Activated CD4-positive, alpha-beta T cell treated with anti-CD3 and anti-CD28 coated beads, Interleukin-2, Interleukin-4, amounts not matched to agents 100 ng/mL and 50 ng/mL, durations not matched to agents 16 hours and 8 hours (primary cell): ENCODE results near the gene TMPRSS9.
"Not testable (repeated sequence)": the region's sequence is repeated elsewhere in the genome, so short reads cannot be mapped to it uniquely, and the experiment has no call there.

Experiments used
- DNase-seq: peaks from one replicate; pipeline ENCODE4 v3.0.0-alpha.2; 2020; ENCODE audit warnings: low spot score

Gene TMPRSS9

DNA sequence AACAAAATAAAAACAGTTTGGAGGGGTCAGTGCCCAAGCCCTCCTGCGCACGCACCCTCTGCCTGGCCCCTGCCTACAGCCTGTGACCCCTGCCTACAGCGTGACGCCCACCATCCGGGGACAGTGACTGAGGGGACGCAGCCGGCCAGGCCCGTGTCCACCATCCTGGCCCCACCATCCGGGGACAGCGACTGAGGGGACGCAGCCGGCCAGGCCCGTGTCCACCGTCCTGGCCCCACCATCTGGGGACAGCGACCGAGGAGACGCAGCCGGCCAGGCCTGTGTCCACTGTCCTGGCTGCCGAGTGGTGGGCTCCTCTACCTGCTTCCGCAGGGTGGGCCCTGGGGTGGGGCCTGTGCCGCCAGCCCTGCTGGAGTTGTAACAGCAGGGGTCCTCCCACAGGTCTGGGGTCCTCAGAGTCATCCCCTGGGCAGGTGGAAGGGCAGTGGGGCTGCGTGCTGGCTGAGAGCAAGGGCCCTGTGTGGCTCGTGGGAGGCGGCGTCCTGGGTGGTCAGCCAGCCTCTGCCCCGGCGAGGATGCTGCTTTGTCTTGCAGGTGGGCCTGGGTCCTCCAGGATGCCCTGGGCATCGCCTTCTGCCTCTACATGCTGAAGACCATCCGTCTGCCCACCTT lies 17.3 kb upstream of the TMPRSS9 start:
- DNase-seq, result no peak

DNA sequence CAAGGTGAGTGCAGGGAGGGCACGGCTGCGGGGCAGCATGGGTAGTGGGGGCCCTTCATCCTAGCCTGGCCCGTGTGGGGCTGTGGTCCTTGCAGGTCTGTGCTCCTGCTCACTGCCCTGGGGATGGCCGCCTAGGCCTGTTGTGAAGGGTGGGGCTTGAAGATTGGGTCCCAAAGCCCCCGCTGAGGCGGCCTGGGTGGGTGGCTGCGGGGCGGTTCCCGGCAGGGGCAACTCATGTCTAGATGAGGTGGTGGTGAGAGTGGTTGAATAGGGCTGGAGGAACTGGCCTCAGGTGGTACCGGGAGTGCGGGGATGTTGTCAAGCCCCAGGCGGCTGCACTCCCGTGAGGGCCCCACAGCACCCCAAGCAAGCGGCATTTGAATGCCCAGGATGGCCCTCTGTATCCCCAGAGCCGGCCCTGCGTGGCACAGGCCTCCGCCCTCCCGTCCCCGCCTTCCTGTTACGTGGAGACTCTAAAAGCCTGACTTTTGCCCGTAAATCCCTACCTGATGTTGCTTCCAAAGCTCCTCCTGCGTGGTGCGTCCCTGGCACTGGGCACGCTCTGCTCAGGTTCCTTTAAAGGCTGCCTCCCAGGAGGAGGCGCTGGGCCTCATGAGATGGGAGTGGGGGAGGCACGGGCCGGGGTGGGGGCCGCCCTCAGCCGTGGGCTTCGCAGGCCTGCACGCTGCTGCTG lies 16.6 kb upstream of the TMPRSS9 start:
- DNase-seq, result no peak

DNA sequence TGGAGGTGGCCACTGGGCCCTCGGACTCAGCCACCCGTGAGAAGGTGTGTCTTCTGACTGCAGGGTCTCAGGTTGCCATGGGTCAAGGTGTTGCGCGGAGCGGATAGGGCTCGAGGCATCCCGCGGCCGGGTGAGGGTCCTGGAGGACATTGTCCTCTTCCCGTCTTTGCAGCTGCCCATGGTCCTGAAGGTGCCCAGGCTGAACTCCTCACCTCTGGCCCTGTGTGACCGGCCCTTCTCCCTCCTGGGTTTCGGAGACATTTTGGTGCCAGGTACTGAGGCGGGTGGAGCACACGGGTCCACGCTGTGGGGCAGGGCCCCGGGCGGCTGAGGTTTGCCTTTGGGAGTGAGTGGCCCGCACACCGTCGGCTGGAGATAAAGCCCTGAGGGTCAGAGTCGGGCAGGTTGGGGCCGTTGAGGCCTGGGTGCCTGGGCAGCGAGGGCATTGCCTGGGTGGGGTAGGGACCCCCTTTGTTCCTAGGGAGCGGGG lies 15.6 kb upstream of the TMPRSS9 start:
- DNase-seq, result no peak

DNA sequence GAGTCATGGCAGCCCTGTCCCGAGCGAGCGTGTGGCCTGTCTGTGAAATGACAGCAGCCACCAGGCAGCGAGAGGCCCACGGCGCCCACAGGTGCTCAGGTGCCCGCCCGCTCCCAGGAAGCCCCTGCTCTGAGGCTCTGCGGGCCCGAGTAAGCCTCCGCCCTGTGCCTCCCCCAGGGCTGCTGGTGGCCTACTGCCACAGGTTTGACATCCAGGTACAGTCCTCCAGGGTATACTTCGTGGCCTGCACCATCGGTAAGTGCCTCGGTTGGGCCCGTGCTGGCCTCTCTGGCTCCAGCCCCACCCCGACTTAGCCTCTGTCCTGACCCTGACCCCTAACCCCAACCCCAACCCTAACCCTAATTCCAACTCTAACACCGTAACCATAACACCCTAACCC lies 15.0 kb upstream of the TMPRSS9 start:
- DNase-seq, result no peak

DNA sequence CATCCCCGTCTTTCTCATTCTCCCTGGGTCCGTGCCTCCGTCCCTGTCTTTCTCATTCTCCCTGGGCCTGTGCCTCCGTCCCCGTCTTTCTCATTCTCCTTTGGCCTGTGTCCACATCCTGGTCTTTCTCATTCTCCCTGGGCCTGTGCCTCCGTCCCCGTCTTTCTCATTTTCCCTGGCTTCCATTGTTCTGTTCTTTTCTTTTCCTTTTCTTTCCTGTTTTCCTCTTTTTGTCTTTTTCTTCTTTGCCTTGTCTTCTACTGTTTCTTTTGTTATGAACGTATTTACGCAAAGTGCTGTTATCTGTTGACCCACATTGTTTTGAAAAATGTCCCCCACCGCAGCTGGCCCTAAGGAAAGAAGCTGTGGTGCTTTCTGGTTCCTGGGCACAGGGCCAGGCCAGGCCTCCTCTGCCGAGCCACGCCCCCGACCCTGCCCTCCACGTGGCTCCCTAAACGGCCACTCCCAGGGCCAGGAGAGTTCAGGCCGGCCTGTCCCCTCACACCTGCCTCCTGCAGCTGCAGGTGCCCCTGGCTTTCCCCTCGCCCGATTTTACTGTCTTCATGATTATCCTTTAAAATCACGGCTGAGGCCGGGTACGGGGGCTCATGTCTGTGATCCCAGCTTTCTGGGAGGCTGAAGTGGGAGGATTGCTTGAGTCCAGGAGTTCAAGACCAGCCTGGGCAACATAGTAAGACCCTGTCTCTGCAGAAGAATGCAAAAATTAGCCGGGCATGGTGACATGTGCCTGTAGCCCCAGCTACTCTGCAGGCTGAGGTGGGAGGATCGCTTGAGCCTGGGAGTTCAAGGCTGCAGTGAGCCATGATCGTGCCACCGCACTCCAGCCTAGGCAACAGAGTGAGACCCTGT lies 14.0 kb upstream of the TMPRSS9 start:
- no peak for DNase-seq

DNA sequence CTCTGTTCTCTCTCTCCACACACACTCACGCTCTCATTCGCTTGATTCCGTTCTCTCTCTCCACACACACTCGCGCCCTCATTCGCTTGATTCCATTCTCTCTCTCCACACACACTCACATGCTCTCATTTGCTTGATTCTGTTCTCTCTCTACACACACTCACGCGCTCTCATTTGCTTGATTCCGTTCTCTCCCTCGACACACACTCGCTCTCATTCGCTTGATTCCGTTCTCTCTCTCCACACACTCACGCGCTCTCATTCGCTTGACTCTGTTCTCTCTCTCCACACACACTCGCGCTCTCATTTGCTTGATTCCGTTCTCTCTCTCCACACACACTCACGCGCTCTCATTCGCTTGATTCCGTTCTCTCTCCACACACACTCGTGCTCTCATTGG lies 10.2 kb upstream of the TMPRSS9 start:
- not testable (repeated sequence) for DNase-seq

DNA sequence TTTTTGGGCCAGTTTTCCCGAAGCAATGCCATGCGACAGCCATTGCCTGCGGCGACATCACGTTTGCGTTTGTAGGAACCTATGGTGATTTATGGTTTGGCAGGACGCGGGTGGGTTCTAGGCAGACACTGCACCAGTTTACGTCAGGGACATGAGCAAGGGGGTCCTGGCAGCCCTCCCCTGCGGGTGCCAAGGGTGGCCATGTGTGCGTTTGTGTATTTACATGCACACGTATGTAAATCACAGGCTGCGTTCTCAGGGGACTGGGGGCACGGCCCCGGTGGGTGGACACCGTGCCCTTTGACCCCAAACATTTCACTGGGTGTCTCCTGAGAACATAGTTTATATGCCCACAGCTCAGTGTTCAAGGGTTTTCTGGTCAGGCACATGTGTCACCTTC lies 9.4 kb upstream of the TMPRSS9 start:
- DNase-seq, result no peak

DNA sequence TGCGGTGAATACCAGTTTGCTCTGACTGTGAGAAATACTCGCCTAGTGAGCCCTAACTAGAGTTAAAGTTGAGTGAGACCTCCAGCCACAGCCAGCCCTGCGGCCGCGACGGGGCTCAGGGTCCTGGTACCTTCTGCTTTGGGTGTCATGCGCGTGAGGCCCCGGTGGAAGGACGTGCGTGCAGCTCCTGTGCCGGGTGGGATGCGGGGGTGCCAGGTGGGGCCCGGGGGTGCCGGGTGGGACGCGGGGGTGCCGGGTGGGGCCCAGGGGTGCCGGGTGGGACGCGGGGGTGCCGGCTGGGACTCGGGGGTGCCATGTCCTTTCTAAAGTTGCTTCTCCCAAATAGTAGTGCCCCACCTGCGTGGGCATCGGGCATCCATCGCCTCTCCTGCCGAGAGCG lies 8.5 kb upstream of the TMPRSS9 start:
- DNase-seq, result no peak

DNA sequence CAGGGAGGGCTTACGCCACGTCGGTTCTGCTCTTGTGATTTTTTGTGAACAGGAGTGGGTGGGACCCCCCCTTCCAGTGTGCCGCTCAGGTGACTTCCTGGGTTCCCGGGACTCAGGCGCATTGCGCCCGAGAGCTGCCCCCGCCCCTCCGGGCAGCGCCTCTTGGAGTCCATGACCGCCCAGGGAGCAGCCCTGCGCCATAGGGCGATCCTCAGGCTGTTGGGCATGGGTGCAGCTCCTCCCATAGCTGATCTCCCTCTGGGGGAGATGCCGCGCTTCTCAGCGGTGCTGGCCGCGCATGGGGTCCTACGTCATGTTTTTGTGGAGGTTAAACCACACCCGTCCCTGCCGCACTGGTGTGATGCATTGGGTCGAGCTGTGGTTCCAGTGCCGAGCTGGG lies 7.9 kb upstream of the TMPRSS9 start:
- DNase-seq, result no peak

DNA sequence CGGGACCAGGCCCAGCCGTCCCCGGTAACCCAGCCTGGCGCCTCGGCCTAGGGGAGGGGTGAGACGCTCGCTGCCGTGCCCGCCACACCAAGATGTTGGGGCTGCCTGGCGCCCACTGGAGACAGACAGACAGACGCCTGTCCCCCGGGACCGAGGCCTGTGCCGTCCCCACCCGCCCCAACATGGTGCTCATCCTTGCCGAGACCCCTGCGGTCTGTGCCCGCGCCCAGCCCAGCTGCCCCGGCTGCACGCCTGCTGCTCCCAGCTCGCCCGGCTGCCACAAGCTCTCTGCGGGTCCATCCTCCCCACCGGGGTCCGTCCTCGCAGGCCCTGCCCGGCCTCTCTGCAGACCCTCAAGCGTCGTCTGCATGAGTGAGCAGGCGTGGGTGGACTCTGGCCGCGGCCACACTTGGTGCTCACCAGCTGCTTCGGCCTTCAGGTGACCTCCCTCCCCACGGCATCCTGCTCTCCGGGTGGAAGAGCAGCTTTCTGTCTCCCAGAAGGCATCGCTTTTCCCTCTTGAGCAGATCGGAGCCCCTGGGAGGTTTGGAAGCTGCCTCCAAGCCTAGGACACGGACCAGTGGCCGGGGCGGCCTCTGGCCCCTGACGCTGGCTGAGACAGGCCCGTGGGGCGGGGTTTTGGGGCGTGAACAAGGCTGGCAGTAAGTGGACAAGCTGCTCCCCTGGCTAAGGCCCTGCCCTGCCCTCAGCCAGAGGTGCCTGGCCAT lies 6.7 kb upstream of the TMPRSS9 start:
- DNase-seq, result no peak

DNA sequence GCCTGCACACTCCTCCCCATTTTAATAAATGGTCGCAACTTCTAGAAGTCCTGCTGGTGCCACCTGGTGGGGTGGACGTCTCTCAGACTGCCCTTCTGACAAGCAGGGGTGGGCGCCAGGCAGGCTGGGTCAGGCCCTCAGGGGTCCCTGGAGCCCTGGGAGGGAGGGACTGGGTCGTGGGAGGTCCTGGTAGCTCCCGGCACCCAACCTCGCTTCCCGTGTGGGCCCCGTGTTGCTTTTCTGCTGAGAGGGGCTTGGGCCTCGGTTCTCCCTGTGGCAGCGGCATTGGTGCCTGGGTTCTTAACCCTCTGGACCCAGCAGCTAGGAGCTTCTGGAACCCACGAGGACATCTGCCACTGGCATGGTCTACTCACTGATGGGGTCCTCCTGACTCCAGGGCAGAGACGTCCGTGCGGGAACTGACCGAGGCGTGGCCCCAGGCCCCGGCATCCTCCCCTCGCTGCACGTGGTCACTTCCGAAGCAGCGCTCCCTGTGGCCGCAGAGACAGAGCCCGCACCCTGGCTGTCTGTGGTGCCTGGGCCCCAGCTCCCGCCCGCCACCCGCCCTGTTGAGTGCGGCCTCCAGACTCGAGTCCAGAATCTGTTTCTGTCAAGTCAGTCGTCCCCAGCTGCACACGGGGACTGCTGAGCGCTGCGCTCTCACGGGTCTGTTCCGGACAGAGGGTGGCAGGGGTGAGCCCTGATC lies 6.0 kb upstream of the TMPRSS9 start:
- DNase-seq, result no peak

DNA sequence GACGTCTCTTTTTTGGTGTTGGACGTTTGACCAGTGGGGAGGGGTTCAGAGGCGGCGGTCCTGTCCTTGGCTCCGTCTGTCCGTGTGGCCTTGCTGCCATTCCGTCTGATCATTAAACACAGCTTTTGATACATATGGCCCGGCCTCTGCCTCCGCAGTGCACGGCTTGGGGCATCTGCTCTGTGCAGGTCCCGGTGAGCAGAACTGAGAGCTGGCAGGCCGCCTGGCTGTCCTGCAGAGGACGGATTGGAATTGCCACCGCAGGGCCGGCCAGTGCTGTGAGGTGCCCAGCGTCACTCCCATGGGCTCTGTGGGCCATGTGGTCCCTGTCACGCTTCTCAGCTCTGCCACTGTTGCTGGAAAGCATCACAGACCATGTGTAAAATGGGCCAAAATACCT lies 5.4 kb upstream of the TMPRSS9 start:
- DNase-seq, result no peak

DNA sequence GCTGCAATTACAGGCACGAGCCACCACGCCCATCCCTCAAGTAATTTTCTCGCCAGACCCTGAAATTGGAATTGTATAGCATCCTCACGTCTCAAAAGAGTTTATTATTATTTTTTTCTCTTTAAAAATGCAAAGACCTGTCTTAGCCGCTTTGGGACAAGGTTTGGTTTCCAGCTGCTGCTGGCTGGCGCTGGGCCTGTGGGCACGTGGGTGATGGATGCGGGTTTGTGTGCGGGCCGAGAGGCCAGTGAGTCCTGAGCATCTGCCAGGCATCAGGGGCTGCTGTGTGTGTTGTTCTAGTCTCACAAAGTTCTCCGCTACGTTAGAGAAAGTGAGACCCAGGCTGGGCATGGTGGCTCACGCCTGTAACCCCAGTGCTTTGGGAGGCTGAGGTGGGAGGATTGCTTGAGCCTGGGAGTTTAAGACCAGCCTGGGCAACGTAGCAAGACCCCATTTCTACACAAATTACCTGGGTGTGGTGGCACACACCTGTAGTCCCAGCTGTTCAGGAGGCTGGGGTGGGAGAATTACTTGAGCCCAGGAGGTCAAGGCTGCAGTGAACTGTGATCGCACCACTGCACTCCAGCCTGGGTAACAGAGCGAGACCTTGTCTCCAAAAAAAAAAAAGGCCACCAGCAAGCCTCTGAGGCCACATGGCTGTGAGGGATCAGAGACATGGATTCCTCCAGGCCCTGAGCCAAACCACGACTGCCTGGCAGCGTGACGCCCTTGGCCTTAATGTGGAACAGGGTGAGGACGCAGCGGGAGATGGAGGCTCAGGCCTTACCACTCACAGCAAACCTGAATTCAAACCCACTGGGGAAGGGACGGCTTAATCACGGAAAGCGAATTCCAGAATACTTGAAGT lies 4.7 kb upstream of the TMPRSS9 start:
- no peak for DNase-seq

DNA sequence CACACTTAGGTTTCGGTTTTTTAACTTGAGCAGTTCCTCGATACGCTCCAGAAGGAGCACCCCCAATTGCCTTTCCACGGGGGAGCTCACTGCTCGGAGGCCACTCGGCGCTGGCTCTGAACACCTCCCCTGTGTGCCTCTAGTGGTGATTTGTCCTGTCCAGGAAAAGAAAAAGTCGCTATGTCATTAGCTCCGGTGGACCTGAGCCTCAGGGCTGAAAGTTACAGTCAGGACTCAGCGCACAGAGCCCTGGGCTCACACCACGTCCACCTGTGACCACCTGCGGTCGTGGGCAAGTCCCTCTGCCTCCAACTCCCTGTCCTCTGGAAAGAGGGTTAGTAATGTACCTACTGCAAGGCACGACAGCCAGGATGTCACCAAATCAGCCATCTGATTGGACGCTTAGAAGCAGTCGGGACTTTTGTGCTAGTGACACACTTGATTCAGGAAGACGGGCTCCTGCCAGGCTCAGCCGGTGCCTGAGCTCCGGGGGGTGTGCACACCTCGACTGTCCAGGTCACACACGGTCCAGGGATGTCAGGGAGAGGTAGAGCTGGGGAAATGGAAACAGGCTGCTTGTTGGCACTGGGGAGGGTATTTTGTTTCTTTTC lies 3.9 kb upstream of the TMPRSS9 start:
- no peak for DNase-seq

DNA sequence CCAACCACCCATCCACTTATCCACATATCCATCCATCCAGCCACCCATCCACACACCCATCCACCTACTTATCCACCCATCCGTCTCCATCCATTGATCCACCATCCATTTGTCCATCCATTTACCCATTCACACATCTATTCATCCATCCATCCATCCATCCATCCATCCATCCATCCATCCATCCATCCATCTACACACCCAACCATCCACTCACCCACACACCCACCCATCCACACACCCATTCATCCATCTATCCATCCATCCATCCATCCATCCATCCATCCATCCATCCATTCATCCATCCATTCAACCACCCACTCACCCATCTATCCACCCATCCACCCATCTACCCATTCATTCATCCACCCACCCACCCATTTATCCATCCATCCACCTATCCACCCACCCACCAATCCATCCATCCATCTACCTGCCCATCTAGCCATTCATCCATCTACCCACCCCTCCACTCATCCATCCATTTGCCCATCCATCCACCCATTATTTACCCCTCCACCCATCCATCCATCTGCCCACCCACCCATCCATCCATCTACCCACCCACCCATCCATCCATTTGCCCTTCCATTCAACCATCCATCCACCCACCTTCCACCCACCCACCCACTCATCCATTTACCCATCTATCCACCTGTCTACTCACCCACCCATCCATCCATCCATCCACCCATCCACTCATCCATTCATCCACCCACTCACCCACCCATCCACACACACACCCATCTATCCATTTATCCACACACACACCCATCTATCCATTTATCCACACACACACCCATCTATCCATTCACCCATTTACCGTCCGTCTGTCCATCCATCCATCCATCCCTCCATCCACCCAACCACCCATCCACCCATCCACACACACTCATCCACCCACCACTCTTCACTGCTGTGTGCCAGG lies 2.5 kb upstream of the TMPRSS9 start:
- DNase-seq, result no peak

DNA sequence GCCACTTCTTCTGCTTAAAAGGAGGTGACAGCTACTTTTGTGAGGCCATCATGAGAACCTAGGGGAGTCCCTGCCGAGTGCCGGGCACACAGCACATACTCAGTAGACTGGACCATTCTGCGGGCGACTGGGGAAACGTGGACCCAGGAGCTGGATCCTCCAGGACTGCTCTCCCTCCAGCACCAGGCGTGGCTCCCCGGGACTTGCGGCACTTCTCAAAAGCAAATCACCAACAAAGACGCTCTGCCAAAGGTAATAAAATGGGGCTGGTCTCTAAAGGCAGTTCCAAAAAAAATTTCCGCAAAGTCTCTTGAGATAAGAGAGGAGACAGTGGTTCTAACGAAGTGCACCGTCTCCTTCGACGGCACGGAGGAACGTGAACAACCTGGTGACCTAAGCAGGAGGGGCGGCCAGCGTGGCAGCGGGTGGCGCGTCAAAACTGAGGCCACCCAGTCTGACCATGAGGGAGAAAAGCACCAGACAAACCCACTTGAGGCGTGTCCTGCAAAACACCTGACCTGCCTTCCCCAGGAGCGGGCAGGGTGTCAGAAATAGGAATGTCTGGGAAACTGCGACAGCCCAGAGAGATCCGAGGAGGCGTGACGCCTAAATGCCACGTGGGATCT lies 1.4 kb upstream of the TMPRSS9 start:
- DNase-seq, result no peak

DNA sequence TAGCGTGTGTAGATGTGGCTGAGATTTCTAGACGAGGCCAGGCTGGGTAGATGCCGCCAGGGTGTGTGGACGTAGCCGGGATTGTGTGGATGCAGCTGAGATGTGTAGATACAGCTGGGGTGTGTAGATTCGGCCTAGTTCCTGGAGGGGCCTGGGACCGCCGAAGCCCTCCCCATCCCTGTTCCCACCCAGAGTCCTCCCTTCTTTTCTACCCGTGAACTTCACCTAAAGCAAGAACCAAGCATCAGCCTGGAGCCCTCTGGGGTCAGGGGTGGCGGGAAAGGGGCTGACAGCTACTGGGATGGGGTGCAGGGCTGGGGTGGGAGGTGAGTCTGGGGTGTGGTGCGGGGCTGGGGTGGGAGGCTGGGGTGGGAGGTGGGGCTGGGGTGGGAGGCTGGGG lies 768 bp downstream of the TMPRSS9 start:
- no peak for DNase-seq

DNA sequence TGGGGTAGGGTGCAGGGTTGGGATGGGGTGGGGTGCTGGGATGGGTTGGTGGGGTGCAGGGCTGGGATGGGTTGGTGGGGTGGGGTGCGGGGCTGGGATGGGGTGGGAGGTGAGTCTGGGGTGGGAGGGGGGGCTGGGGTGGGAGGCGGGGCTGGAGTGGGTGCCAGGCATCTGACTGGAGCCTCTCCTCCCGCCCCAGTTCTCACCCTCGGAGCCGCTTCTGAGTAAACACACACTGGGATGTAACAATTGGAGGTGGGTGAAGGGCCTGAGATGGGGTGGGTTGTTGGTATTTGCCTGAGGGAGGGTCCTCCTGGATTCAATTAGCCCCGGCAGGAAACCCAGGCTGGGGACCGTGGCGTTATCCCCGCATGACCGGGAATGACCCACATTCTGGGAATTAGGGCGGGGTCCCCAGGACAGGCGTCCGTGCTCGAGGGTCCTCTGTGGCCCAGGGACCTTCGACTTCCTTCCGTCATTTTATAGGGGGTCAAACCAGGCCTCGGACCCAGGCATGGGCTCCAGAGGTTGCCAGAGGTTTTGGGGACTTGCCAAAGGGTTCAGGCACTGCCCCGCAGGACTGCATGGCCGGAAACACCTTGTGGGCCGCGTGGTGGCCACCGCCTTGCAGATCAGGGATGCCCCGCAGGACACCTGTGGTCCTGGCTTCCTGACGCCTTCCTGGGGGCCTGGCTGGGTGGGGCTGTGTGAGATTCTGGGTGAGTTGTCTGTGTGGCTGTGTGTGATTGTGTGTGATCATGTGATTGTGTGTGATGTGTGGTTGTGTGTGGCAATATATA lies 1.4 kb downstream of the TMPRSS9 start:
- DNase-seq, result no peak
